NCI-H69 (cell line): ENCODE data around the gene THAP8.
"Not testable (repeated sequence)": the region's sequence is repeated elsewhere in the genome, so short reads cannot be mapped to it uniquely, and the experiment has no call there.

Source experiments
- DNase-seq: peaks from one replicate; lab custom pipeline; 2025; lab: John Stamatoyannopoulos, UW

The THAP8 gene

DNA sequence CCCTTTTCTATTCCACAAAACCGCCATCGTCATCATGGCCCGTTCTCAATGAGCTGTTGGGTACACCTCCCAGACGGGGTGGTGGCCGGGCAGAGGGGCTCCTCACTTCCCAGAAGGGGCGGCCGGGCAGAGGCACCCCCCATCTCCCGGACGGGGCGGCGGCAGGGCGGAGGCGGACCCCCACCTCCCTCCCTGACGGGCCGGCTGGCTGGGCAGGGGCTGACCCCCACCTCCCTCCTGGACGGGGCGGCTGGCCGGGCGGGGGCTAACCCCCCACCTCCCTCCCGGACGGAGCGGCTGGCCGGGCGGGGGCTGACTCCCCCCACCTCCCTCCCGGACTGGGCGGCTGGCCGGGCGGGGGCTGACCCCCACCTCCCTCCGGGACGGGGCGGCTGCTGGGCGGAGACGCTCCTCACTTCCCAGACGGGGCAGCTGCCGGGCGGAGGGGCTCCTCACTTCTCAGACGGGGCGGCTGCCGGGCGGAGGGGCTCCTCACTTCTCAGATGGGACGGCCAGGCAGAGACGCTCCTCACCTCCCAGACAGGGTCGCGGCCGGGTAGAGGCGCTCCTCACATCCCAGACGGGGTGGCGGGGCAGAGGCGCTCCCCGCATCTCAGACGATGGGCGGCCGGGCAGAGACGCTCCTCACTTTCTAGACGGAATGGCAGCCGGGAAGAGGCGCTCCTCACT is 14.9 kb upstream of the THAP8 start:
- DNase-seq, result not testable (repeated sequence)

DNA sequence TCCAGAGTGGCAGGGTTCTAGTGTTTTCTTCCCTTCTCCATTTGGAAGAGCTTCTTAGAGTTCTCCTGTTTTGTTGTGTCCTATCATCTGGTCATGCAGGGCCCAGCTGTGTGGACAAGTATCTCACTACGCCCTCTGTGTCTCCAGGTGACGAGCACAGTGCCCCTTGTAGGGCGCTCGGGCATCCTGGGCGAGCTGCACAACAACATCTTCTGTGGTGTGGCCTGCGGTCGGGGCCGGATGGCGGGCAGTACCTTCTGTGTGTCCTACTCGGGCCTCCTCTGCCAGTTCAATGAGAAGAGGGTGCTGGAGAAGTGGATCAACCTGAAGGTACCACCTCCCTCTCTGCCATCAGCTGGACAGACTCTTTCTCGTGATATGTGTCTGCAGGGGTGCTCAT is 13.6 kb upstream of the THAP8 start:
- DNase-seq, result no peak

DNA sequence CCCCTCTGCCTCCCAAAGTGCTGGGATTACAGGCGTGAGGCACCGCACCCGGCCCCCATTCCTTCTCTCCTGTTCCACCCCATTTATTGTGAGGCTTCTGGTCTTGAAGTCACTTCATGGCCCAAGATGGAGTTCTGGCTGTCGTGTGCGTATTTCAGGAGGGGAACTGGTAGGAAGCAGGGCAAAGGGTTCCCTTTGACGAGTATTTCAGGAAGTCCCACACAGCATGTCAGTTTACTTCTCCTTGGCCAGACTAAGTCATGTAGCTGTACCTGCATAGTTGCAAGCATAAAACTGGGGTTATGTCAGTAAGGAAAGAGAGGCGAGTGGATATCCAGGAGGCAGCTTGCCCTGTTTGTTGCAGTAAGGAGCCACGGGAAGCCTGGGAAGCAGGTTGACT is 10.7 kb upstream of the THAP8 start:
- DNase-seq, result no peak

- DNase-seq, result no peak
Measured at GRCh38 chr19:36061367-36061766, 7.3 kb upstream of the THAP8 start.

GRCh38 chr19:36060430-36060829 is 6.3 kb upstream of the THAP8 start:
- DNase-seq, result peak; percentile 15

- no peak for DNase-seq
Measured at GRCh38 chr19:36059180-36059910, 5.3 kb upstream of the THAP8 start.

DNA sequence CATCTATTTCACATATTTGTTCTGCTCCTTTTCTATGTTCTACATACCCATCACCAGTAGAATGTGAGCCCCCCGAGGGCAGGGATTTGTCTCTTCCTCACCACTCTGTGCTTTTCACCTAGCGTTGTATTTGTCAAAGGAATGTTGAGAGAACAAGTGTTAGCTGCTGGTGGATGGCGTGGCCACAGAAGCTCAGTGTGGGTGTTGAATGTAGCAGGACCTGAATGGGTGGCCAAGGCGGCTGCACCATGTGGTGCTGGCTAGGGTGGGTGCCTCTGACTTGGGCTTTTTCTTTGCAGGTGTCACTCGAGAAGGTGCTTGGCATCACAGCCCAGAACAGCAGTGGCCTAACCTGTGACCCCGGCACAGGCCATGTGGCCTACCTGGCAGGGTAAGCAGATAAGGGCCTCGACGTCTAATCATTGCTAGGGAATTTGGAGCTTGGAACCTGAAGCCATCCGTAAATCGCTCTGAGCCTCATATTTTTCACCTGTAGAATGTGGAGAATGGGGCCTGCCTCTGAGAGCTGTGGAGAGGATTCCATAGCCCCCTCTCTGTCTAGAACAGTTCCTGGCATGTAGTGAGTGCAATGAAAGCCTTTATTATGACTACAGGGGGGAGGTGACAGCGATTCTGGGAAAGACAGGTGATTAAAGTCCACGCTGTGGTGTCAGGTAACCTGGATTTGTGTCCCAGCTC is 4.5 kb upstream of the THAP8 start:
- no peak for DNase-seq

- DNase-seq, result peak; percentile 97
Measured at GRCh38 chr19:36054733-36055686, 925 bp upstream of the THAP8 start, which contains the start of gene WDR62. TSS of gene WDR62 (plus strand) at chr19:36054897. CDS start at chr19:36054972, 75 bp downstream.

- peak; percentile 60 for DNase-seq
Measured at GRCh38 chr19:36051637-36052036, 2.4 kb downstream of the THAP8 start.

GRCh38 chr19:36051236-36051635 is 2.8 kb downstream of the THAP8 start:
- DNase-seq, result peak; percentile 65

DNA sequence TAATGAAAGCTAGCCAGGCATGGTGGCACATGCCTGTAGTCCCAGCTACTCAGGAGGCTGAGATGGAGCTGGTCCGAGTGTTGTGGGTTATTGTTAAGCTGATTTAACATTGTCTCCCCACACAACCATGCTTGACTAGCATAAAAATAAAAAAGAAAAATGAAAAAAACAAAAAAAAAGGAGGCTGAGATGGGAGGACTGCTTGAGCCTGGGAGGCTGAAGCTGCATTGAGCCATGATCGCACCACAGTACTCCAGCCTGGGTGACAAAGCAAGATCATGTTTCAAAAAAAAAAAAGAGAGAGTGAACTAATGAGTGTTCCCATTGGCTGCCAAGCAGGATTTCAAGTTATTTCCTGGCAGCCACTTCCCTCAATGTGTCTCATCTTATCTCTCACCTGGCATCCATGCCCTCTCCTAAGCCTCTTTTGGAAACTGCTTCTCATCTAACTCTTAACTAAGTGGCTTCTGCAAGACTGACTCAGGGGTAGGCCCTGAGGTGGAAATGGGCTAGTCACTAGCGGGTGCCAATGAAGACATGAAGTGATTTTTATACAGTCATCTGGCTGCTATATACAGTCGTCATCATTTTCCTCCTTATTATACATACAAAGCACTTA is 4.9 kb downstream of the THAP8 start:
- peak; percentile 12 for DNase-seq

DNA sequence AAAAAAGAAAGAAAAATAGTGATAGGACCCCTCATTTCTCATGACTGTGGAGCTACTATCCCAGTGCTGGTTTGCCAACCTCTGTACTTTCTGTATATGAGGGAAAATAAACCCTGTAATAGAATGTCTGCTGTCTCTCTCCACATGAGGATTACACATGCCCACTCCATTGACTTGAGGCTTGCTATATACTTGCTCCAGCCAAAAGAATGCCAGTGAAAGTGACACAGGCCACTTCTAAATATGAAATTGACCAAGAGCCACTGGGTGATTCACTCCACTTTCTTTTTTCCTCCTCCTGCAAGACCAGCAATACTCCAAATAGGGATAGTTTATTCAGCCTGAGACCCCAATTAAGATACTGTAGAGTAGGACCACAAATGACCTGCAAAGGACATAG is 6.2 kb downstream of the THAP8 start:
- no peak for DNase-seq

- no peak for DNase-seq
Measured at GRCh38 chr19:36046443-36047050, 7.5 kb downstream of the THAP8 start.

DNA sequence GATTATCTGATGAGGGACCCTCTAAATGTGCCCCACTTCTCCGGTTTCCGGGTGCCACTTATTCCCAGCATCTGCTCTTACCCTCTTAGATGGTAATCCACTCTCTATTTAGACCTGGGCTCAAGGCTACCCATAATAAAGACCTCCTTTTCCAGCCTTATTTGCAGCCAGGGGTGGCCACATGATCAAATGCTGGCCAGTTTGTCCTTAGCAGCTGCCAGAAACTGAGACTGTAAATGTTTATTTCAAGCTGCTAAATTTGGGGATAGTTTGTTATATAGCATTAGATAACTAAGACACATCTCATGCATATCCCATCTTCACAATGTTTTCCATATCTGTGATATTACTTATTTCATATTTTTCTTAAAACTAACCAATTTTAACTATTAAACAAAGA is 10.1 kb downstream of the THAP8 start:
- no peak for DNase-seq

DNA sequence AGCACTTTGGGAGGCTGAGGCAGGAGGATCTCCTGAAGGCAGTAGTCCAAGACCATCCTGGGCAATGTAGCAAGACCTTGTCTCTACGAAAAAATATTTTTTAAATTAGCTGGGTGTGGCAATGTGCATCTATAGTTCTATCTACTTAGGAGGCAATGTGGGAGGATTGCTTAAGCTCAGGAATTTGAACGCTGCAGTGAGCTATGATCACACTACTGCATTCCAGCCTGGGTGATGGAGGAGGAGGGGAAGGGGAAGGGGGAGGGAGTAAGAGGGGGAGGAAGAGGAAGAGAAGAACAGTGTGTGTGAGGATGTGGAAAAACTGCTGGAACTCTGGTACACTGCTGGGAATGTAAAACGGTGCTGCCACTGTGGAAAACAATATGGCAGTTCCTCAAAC is 12.3 kb downstream of the THAP8 start:
- no peak for DNase-seq

- not testable (repeated sequence) for DNase-seq
Measured at GRCh38 chr19:36041092-36041491, 13.0 kb downstream of the THAP8 start.

DNA sequence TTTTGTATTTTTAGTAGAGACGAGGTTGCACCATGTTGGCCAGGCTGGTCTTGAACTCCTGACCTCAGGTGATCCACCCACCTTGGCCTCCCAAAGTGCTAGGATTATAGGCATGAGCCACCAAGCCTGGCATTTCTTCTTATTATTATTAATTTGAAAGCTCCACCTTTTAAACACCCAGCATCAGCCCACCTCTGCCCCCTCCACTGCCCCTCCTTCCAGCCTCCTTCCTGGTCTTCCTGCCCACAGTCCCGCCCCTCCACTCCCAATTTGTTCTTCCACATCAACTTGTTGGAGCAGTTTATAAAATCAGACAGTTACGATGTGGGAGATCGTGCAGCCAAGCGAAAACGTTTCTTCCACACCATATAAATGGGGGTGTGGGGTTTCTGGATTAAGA is 13.6 kb downstream of the THAP8 start:
- DNase-seq, result no peak

DNA sequence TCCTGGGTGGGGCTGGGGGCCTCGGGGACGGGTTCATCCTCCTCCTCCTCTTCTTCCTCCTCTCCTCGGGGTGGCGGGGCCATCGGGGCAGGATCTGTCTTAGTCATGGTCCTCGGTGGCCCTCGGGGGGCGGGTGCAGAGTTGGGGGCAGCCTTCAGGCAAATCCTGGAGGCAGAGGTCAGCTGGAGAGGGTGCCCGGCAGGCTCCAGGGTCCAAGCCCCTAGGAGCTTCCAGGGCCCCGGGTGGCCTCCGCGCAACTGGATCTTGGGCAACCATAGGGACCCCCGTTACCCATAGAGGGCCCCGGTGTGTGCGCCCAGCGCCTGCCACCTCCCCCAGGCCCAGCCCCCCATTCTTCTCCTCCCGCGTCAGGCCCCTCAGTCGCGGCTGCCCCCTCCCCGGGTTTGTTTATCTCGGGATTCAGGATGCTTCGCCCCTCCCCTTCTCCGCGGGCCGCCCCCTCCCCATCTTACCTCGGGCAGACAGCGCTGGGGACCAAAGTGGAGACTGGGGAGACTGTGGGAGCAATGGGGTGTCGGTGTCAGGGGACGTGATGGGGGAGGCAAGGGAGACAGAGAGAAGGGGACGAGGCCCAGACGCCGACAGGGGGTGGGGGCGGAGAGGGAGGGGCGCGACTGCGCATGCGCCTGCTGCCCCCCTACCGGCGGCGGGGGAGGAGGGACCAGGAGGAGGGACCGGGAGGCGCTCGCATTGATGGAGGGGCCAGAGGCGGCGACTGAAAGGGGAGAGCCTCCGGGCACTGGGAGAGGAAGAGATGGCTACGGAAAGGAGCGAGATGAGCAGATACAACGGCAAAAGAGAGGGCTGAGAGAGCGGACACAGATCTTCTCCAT is 21.6 kb downstream of the THAP8 start, which contains the start of gene CLIP3:
CLIP3 (minus strand) TSS at position 623 of the 854 bp plus-strand sequence; CDS start at position 107, 516 bp downstream.
- peak; percentile 89 for DNase-seq

DNA sequence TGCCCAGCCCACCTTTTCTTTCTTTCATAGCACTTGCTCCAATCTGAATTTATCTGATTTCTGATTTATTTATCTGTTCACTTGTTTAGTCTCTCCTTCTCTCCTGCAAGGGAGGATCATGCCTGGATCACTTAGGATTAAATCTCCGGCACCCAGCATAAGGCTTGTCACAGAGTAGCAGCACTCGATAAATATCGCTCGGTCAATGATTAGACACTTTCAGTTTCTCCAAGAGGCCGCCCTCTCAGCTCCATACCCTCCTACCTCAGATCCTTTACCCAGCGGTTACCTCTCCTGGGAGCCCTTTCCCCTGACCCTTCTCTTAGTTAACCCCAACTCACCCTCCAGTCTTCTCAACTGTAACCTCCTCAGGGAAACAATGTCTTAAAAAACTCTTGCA is 22.8 kb downstream of the THAP8 start:
- DNase-seq, result no peak
